B cell (primary cell): ENCODE results near the gene FOLR3.

ENCODE experiments used
- CTCF ChIP-seq: fragments of 200-600 bp; IDR thresholded peaks from one replicate; pipeline ENCODE4 v1.8.0; 2022; ENCODE audit warnings: antibody characterized with exemption, mild to moderate bottlenecking
- EZH2 ChIP-seq: IDR thresholded peaks from 2 replicates; pipeline ENCODE4 v1.6.1; 2012; ENCODE audit warnings: borderline replicate concordance, low read depth, mild to moderate bottlenecking, moderate library complexity, low read length; ENCODE audit not compliant: insufficient read depth, poor library complexity, severe bottlenecking

GRCh38 chr11:72116019-72116755 is 19.3 kb upstream of the FOLR3 start:
- TF ChIP-seq CTCF (no peak), EZH2 (no peak)
